ENCODE results near the gene STK17B. TPM values are rescaled to one million over a fixed set of nuclear protein-coding genes. Genes with fewer than 3 reads are reported as not detected.

The STK17B gene
- total and polyA plus RNA-seq, 10 donors: 48.7 to 248 (median 186) TPM

- H3K9me3 ChIP-seq: peaks cover 0 to 17% (median 15%) of the 10 kb centered on the region in 8 donors
- no peak overlapping the region for H3K27ac ChIP-seq
- DNase-seq: no peak
- no peak overlapping the region for H3K4me3 ChIP-seq
- WGBS, 5 donors: 66 to 85% (median 76%) methylated on average over 2 of the region's 2 CpGs
- no peaks in the 10 kb centered on the region for H3K4me1 ChIP-seq
- H3K36me3 ChIP-seq: no peaks in the 10 kb centered on the region
- H3K27me3 ChIP-seq (replicated peaks in 1 of 7): no peaks in the 10 kb centered on the region
- intact Hi-C loops (cut with DNase I; ENCODE audit: low total_unique reads): no loop called here
- no peak for TF ChIP-seq POLR2A (IDR thresholded peaks at IDR 0.05)
- no peak for TF ChIP-seq POLR2AphosphoS5 (IDR thresholded peaks at IDR 0.05)
- no peak for TF ChIP-seq CTCF (IDR thresholded peaks at IDR 0.05 in 8 of 11, conservative IDR thresholded peaks at IDR 0.05 in 3 of 11)
These were observed 83.2 kb downstream of the STK17B start for GRCh38 chr2:196088203-196088602.

DNA sequence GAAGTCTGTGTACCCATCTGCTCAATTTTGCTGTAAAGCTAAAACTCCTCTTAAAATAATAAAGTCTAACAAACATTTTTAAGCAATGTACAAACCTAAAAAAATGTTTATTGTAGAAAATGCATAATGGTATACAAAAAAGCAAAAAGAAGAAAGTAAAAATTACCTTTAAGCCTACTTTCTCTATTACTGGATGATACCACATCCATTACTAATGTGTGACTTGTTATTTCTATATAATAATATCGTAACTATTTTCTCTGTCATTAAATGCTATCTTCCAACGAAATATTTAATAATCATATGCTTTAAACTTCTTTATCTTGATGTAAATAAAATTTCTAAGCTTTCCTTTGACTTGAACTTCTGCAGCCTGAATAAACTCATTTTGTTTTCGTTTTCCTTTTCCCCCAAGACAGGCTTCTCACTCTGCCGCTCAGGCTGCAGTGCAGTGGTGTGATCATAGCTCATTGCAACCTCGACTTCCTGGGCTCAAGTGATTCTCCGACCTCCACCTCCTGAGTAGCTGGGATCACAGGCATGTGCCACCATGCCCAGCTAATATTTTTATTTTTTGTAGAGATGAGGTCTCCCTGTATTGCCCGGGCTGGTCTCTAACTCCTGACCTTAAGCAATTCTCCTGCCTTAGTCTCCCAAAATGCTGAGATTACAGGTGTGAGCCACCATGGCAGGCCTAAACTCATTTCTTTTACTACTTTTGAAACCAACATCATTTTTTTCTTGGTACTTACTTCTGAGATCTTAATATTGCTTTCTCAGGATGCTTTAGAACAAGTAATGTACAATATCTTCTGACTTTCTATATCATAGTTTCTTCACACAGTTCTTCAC lies 84.6 kb downstream of the STK17B start:
- Histone ChIP-seq H3K27me3 (replicated peaks in 1 of 7) (no peaks in the 10 kb centered on the region), H3K36me3 (no peaks in the 10 kb centered on the region), H3K9me3 (peaks cover 0 to 27% (median 22%) of the 10 kb centered on the region in 8 donors), H3K4me3 (no peak overlapping the region), H3K4me1 (no peaks in the 10 kb centered on the region), H3K27ac (no peak overlapping the region)
- no peak for TF ChIP-seq POLR2A (IDR thresholded peaks at IDR 0.05)
- TF ChIP-seq CTCF (IDR thresholded peaks at IDR 0.05 in 8 of 11, conservative IDR thresholded peaks at IDR 0.05 in 3 of 11): no peak
- no peak for TF ChIP-seq POLR2AphosphoS5 (IDR thresholded peaks at IDR 0.05)
- WGBS, 5 donors: 66 to 79% (median 69%) methylated on average over 7 of the region's 7 CpGs
- DNase-seq: no peak
- intact Hi-C loops (cut with DNase I; ENCODE audit: low total_unique reads): no loop called here

DNA sequence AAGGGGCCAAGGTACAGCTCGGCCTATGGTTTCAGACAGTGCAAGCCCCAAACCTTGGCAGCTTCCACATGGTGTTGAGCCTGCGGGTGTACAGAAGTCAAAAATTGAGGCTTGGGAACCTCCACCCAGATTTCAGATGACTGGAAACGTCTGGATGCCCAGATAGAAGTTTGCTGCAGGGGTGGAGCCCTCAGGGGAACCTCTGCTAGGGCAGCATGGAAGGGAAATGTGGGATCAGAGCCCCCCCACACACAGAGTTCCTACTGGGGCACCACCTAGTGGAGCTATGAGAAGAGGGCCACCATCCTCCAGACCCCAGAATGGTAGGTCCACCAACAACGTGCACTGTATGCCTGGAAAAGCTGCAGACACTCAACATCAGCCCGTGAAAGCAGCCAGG lies 87.8 kb downstream of the STK17B start:
- H3K36me3 ChIP-seq: no peaks in the 10 kb centered on the region
- no peak overlapping the region for H3K27ac ChIP-seq
- H3K27me3 ChIP-seq (replicated peaks in 1 of 7): no peaks in the 10 kb centered on the region
- peaks cover 4 to 22% (median 16%) of the 10 kb centered on the region in 6 donors for H3K4me1 ChIP-seq
- intact Hi-C loops (cut with DNase I; ENCODE audit: low total_unique reads): no loop called here
- TF ChIP-seq POLR2A (IDR thresholded peaks at IDR 0.05) (no peak), CTCF (IDR thresholded peaks at IDR 0.05 in 8 of 11, conservative IDR thresholded peaks at IDR 0.05 in 3 of 11) (no peak), POLR2AphosphoS5 (IDR thresholded peaks at IDR 0.05) (no peak)
- WGBS, 5 donors: 89 to 96% (median 91%) methylated on average over 5 of the region's 5 CpGs
- H3K4me3 ChIP-seq: no peak overlapping the region
- DNase-seq: no peak
- H3K9me3 ChIP-seq: peaks cover 0 to 25% (median 22%) of the 10 kb centered on the region in 8 donors

Other genes with a start within 250 kb of the STK17B start
- gene DNAH7, start 102.7 kb downstream of the STK17B start, total RNA-seq: 1 to 10 TPM in 1 of 7 donors, under 1 TPM in 6; 0.24 to 1.9 (median 0.33) TPM
- gene DNAH7, start 102.7 kb downstream of the STK17B start, polyA plus RNA-seq: under 1 TPM; 0.06 to 0.56 (median 0.11) TPM